Measurements from ENCODE around the gene SPNS2. TPM values are rescaled to one million over a fixed set of nuclear protein-coding genes. Genes with fewer than 3 reads are reported as not detected.

The SPNS2 gene
- total RNA-seq, 1 experiment from 2014 or later, result 2.6 TPM

DNA sequence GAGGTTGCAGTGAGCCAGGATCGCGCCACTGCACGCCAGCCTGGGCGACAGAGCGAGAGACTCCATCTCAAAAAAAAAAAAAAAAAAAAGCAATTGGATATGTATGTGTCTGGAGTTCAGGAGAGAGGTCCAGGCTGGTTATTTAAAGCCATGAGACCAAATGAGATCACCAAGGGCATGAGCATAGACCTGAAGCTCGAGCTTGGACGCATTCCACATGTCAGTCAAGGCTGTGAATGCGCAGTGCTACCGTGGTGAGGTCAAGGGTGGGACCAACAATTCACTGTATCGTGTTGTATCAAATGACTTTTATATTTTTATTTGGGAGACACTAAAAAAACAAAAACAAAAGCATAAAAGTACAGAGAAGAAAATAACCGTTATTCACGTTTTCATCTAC lies 29.1 kb upstream of the SPNS2 start:
- H3K79me2 ChIP-seq (ENCODE audit: low read length), result no peaks in the 10 kb centered on the region
- CTCF ChIA-PET, result no interaction called here
- TF ChIP-seq EZH2 (IDR thresholded peaks at IDR 0.05; ENCODE audit: low read length, unreplicated experiment) (no peak), EZH2phosphoT487 (IDR thresholded peaks at IDR 0.05; ENCODE audit: borderline replicate concordance, low read length) (no peak)
- TF ChIP-seq, protein P1, sequence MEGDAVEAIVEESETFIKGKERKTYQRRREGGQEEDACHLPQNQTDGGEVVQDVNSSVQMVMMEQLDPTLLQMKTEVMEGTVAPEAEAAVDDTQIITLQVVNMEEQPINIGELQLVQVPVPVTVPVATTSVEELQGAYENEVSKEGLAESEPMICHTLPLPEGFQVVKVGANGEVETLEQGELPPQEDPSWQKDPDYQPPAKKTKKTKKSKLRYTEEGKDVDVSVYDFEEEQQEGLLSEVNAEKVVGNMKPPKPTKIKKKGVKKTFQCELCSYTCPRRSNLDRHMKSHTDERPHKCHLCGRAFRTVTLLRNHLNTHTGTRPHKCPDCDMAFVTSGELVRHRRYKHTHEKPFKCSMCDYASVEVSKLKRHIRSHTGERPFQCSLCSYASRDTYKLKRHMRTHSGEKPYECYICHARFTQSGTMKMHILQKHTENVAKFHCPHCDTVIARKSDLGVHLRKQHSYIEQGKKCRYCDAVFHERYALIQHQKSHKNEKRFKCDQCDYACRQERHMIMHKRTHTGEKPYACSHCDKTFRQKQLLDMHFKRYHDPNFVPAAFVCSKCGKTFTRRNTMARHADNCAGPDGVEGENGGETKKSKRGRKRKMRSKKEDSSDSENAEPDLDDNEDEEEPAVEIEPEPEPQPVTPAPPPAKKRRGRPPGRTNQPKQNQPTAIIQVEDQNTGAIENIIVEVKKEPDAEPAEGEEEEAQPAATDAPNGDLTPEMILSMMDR (conservative IDR thresholded peaks at IDR 0.05; ENCODE audit: low read depth, low read length), result no peak
- no peak overlapping the region for H3K4me2 ChIP-seq (ENCODE audit: low read length)
- H2AFZ ChIP-seq (ENCODE audit: low read length), result no peak overlapping the region
- no peaks in the 10 kb centered on the region for H3F3A ChIP-seq (ENCODE audit: low read length, unreplicated experiment)
- H3K9me2 ChIP-seq (replicated peaks; ENCODE audit: low read length), result no peaks in the 10 kb centered on the region
- H3K27me3 ChIP-seq (ENCODE audit: low read length), result no peaks in the 10 kb centered on the region
- BruUV-seq (replicated peaks), result no TSS peak
- H3K9ac ChIP-seq (ENCODE audit: low read length), result no peak overlapping the region
- POLR2A ChIA-PET (ENCODE audit: unreplicated experiment), result no interaction called here
- no peaks in the 10 kb centered on the region for H4K20me1 ChIP-seq (ENCODE audit: low read length)
- intact Hi-C loops (cut with micrococcal nuclease), result no loop called here
- H3K36me3 ChIP-seq (ENCODE audit: low read depth, low read length), result no peaks in the 10 kb centered on the region
- DNase-seq (no peak), ATAC-seq (no peak)
- H3K9me3 ChIP-seq (ENCODE audit: low read length), result no peaks in the 10 kb centered on the region
- no peaks in the 10 kb centered on the region for H3K4me1 ChIP-seq (ENCODE audit: insufficient read depth, low read length)
- no peak overlapping the region for H3K4me3 ChIP-seq (ENCODE audit: low read length)
- no peak overlapping the region for H3K27ac ChIP-seq (ENCODE audit: low read length)

DNA sequence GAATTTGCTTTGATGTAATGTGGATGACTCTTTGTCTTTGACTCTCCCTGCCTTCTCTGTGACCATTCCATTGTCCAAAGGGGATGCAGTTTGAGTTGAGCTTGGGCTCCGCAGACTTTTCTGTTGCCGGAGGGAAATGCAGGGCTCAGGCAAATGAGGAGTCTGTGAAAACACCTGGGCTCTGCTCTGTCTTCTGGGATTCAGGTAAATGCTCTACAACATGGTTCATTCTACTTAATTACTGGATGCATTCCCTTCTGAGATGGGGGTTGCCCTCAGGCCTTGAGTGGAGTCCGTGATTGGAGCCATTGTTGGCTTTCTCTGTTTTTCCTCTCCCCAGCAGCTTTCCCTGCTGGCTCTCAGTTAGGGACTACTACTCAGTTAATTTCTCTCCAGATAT lies 26.4 kb upstream of the SPNS2 start:
- Histone ChIP-seq H3K9me2 (replicated peaks; ENCODE audit: low read length) (no peaks in the 10 kb centered on the region), H4K20me1 (ENCODE audit: low read length) (no peaks in the 10 kb centered on the region), H3K4me1 (ENCODE audit: insufficient read depth, low read length) (peaks cover 9% of the 10 kb centered on the region), H3K79me2 (ENCODE audit: low read length) (no peaks in the 10 kb centered on the region), H3F3A (ENCODE audit: low read length, unreplicated experiment) (no peaks in the 10 kb centered on the region), H2AFZ (ENCODE audit: low read length) (no peak overlapping the region), H3K4me2 (ENCODE audit: low read length) (no peak overlapping the region), H3K27ac (ENCODE audit: low read length) (no peak overlapping the region), H3K9me3 (ENCODE audit: low read length) (no peaks in the 10 kb centered on the region), H3K4me3 (ENCODE audit: low read length) (no peak overlapping the region), H3K27me3 (ENCODE audit: low read length) (no peaks in the 10 kb centered on the region), H3K36me3 (ENCODE audit: low read depth, low read length) (no peaks in the 10 kb centered on the region), H3K9ac (ENCODE audit: low read length) (no peak overlapping the region)
- no TSS peak for BruUV-seq (replicated peaks)
- intact Hi-C loops (cut with micrococcal nuclease), result no loop called here
- ChIA-PET POLR2A (ENCODE audit: unreplicated experiment) (no interaction called here), CTCF (no interaction called here)
- ATAC-seq (no peak), DNase-seq (no peak)
- TF ChIP-seq, protein P1 (conservative IDR thresholded peaks at IDR 0.05; ENCODE audit: low read depth, low read length), result no peak
- TF ChIP-seq EZH2phosphoT487 (IDR thresholded peaks at IDR 0.05; ENCODE audit: borderline replicate concordance, low read length), result no peak
- no peak for TF ChIP-seq EZH2 (IDR thresholded peaks at IDR 0.05; ENCODE audit: low read length, unreplicated experiment)

DNA sequence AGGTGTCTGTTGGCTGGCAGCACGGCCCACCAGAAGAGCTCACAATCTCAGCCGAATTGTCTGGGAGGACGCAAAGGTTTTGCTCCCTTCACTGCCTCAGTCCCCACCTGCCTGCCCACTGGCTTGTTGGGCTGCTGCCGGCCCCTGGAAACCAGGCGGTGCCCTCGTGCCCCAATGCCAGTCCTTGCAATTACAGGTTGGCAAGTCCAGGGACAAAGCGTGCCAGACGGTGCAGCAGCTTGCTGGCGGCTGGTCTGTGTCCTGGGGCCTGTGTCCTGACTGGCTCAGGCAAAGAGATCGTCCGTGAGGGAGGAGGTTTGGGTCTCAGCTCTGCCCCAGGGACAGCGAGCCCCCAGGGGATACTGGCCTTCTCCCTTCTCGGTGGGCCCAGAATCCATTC lies 24.6 kb upstream of the SPNS2 start:
- no peaks in the 10 kb centered on the region for H3F3A ChIP-seq (ENCODE audit: low read length, unreplicated experiment)
- no peaks in the 10 kb centered on the region for H4K20me1 ChIP-seq (ENCODE audit: low read length)
- no peak overlapping the region for H3K4me2 ChIP-seq (ENCODE audit: low read length)
- H3K79me2 ChIP-seq (ENCODE audit: low read length), result no peaks in the 10 kb centered on the region
- TF ChIP-seq EZH2phosphoT487 (IDR thresholded peaks at IDR 0.05; ENCODE audit: borderline replicate concordance, low read length) (no peak), EZH2 (IDR thresholded peaks at IDR 0.05; ENCODE audit: low read length, unreplicated experiment) (no peak)
- TF ChIP-seq, protein P1 (conservative IDR thresholded peaks at IDR 0.05; ENCODE audit: low read depth, low read length), result no peak
- intact Hi-C loops (cut with micrococcal nuclease), result no loop called here
- no peak overlapping the region for H3K4me3 ChIP-seq (ENCODE audit: low read length)
- ChIA-PET CTCF (no interaction called here), POLR2A (ENCODE audit: unreplicated experiment) (no interaction called here)
- H3K9me3 ChIP-seq (ENCODE audit: low read length), result no peaks in the 10 kb centered on the region
- H3K27me3 ChIP-seq (ENCODE audit: low read length), result no peaks in the 10 kb centered on the region
- no peak overlapping the region for H3K9ac ChIP-seq (ENCODE audit: low read length)
- no peak for DNase-seq
- BruUV-seq (replicated peaks), result no TSS peak
- no peaks in the 10 kb centered on the region for H3K9me2 ChIP-seq (replicated peaks; ENCODE audit: low read length)
- no peak for ATAC-seq
- H3K4me1 ChIP-seq (ENCODE audit: insufficient read depth, low read length), result peaks cover 9% of the 10 kb centered on the region
- no peak overlapping the region for H3K27ac ChIP-seq (ENCODE audit: low read length)
- no peaks in the 10 kb centered on the region for H3K36me3 ChIP-seq (ENCODE audit: low read depth, low read length)
- no peak overlapping the region for H2AFZ ChIP-seq (ENCODE audit: low read length)
